Suprapubic skin (tissue), 3 donors: Measurements from ENCODE around the gene MAPKAPK5.

ENCODE experiments used
- CTCF ChIP-seq, 2 donors: fragments of 200-600 bp in 1 of 2; fragments of 450-650 bp in 1 of 2; sonication (generic) in 1 of 2; IDR thresholded peaks; one replicate each; pipeline ENCODE4 v1.5.1; 2016 to 2019; ENCODE audit warnings: antibody characterized with exemption in 2 of 2, mild to moderate bottlenecking in 1 of 2, moderate library complexity in 1 of 2
- POLR2A ChIP-seq, 2 donors: fragments of 450-650 bp; IDR thresholded peaks; one replicate each; pipeline ENCODE4 v1.6.1; 2017; ENCODE audit warnings: antibody characterized with exemption in 2 of 2, mild to moderate bottlenecking in 2 of 2, moderate library complexity in 2 of 2

- no peak for TF ChIP-seq CTCF (IDR thresholded peaks at IDR 0.05)
- no peak for TF ChIP-seq POLR2A (IDR thresholded peaks at IDR 0.05)
These were observed 18.1 kb upstream of the MAPKAPK5 start for GRCh38 chr12:111823891-111824290.
